Fibroblast of skin of back (primary cell): ENCODE results near the gene CCDC87.

Experiments used
- DNase-seq: peaks from one replicate; pipeline ENCODE4 v3.0.0-alpha.2; 2013

CCDC87 gene

DNA sequence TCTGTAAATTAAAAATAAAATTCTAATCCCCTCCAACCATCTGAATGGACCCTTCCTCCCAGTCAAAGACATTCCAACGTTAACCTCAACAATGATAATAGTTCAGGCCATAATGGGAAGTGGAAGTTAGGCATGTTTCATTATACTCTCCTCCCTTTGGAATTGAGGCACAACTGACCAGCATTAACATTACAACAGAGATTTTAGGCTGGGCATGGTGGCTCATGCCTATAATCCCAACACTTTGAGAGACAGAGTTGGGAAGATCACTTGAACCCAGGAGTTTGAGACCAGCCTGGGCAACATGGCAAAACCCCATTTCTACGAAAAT lies 22.0 kb downstream of the CCDC87 start:
- DNase-seq: no peak

DNA sequence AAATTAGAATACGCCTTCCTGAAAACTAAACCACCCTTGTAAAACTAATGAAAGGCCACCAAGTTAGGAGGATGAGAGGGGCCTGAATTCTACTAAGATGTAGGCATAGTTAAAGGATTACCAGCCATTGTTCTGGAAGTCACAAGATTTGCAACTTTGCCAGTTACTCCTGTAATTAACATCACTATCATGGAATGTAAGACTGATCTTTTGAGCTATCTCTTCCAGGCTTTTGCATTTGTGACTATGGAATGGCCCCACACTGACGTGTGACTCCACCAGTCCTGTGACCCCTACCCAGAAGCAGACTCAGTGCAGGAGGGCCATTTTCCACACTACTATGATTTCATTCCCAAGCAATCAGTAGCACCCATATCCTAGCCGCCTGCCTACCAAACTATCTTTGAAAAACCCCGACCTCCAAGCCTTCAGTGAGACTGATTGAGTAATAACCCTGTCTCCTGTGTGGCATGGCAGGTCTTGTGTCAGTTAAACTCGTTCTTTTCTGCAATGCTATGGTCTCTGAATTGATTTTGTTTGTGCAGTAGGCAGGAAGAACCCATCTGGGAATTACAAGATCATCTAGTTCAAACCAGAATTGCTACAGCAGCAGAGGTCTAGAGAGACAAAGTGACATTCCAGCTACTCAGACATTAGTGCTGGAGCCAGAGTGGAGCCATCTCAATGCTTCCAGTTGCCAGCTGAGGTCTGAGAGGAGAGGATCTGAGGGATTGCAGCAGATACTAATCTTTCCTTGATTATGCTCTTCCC lies 22.6 kb downstream of the CCDC87 start:
- no peak for DNase-seq

DNA sequence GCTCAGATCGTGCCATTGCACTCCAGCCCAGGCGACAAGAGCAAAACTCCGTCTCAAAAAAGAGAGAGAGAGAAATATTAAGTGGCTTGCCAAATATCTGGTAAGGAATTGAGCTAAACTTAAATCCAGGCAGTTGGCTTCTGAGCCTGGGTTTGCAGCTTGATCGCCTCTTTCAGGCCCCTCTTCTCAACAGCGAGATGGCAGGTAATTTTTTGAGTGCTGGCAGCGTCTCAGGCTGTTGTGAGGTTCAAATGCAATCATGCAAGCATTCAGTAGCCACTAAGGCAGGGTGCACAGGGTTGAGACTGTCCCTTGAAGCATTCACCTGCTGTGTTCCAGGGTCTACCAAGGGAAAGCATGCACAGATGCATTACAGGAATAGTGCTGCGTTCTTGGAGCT lies 23.8 kb downstream of the CCDC87 start:
- DNase-seq: no peak

GRCh38 chr11:66568124-66568916 lies 24.5 kb downstream of the CCDC87 start, which contains the start of gene CTSF:
Gene CTSF (minus strand): TSS chr11:66568606. CDS start chr11:66568486, 120 bp downstream.
- peak; percentile 71 for DNase-seq

DNA sequence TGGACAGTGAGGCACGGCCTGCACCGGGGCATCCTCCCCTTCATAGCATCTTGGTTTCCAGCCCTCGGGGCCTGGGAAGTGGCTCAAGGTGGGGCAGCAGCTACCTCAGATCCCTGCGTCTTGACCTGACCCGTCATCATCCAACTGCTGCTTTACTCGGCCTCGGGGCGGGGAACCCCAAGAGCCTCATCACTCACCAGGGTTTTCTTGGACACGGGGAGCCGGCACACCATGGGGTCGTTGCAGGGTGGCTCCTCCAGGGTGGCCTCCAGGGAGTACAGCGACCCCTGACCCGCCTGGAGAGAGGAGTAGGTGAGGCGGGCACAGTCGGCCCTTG lies 25.1 kb downstream of the CCDC87 start:
- no peak for DNase-seq

- DNase-seq: no peak
These were observed 26.6 kb downstream of the CCDC87 start for GRCh38 chr11:66566221-66566620.

DNA sequence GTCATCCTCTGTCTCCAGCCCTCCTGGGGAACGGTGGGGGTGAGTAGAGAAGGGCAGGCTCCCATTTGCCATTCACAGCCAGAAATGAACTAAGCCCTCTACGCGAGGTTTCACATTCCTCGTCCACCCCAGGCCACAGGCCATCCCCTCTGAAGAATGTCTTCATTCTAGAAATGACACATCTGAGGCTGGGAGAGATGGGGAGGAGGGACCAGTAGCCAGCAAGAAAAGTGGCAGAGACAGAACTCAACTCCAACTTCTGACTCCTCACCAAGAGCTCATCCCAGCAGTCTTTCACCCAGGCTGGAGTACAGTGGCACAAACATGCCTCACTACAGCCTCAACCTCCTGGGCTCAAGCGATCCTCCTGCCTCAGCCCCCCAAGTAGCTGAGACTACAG lies 27.9 kb downstream of the CCDC87 start:
- no peak for DNase-seq

DNA sequence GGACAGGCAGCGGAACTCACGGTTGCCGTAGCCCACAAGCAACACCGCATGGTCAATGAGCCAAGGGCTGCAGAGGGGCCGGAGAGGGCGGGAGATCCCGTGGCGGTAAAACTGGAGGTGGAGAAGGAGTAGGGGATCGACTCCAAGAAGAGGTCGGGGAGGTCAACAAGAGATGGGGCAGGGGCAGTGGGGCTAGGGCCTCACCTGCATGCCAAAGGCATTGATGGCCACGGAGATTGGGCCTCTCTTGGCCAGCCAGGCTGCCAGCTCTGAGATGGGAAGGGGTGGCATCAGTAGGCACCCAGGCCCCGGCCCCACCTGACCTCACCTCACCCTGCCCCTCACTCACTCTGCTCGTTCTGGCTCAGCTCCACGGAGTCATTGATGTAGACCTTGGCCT lies 28.3 kb downstream of the CCDC87 start:
- no peak for DNase-seq

DNA sequence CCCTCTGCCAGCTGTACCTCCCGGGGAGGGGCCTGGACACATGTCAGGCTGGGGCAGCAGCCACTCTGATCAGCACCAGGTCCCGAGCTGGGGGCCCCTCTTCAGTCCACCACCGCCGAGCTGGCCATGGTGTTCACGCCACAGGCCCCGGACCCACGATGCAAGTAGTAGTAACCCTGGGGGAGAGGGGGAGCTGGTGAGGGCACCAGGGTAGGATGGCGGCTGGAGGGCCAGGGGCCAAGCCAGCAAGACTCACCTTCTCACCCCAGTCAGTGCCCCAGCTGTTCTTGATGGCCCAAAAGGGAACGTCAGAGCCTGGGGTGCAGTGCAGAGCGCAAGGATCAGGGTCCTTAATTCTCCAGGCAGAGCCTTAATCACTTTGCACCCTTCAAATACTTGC lies 29.0 kb downstream of the CCDC87 start:
- no peak for DNase-seq

GRCh38 chr11:66562907-66563583 lies 29.8 kb downstream of the CCDC87 start:
- DNase-seq: no peak

GRCh38 chr11:66562275-66562674 lies 30.6 kb downstream of the CCDC87 start:
- no peak for DNase-seq

DNA sequence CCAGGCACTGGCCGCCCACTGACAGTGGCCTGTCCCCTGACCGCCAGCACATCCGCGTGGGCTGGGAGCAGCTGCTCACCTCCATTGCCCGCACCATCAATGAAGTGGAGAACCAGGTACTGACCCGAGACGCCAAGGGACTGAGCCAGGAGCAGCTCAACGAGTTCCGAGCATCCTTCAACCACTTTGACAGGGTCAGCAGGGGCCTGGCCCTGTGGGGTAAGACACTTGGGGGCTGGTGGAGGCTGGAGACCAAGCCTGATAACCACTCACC lies 31.0 kb downstream of the CCDC87 start:
- DNase-seq: no peak

DNA sequence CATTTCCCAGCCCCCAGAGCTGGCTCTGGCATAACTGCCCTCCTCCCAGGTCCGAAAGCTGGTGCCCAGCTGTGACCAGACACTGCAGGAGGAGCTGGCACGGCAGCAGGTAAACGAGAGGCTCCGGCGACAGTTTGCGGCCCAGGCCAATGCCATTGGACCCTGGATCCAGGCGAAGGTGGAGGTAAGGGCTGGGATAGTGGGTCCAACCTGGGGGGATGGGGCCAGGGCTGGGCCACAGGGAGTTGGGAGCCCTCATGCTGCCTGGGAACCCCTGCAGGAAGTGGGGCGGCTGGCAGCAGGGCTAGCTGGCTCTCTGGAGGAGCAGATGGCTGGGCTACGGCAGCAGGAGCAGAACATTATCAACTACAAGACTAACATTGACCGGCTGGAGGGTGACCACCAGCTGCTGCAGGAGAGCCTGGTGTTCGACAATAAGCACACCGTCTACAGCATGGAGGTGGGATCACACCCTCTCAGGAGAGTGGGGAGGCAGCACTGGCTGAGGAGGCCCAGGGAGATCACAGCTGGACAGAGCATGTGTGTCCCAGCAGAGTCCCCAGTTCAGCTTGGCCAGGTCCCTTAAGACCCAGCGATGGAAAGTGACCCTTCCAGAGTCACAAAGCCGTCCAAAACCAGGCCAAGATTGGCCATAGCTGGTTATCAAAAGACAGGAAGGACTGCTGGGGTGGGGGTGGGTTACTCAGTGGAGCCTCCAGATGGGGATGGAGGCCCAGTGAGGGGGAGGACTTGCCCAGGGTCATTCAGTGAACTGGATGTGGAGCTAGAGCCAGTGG lies 31.5 kb downstream of the CCDC87 start:
- no peak for DNase-seq

DNA sequence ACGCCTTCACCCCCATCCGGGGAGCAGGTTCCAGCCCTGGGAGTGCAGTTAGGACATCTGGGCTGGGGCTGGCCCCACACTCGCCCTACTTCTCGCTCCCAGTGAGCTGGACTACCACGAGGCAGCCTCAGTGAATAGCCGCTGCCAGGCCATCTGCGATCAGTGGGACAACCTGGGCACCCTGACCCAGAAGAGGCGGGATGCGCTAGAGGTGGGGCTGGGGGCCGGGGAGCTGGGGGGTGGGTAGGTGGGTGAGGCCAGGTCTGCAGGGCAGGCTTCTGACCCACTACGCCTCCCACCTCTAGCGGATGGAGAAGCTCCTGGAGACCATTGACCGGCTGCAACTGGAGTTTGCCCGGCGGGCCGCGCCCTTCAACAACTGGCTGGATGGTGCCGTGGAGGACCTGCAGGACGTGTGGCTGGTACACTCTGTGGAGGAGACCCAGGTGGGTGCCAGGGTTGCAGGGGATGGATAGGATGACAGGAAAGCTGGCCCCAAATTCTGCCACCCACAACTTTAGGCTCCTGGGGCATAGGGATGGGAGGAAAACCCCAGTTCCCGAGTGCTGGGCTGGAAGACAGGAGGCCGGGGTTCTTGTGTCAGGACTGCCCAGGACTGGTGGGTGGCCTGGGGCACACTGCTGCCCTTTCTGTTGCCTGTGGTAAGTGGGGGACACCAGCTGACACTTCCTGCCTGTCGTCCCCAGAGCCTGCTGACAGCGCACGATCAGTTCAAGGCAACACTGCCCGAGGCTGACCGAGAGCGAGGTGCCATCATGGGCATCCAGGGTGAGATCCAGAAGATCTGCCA lies 32.8 kb downstream of the CCDC87 start:
- no peak for DNase-seq

GRCh38 chr11:66559142-66559865 lies 33.6 kb downstream of the CCDC87 start:
- peak; percentile 13 for DNase-seq

DNA sequence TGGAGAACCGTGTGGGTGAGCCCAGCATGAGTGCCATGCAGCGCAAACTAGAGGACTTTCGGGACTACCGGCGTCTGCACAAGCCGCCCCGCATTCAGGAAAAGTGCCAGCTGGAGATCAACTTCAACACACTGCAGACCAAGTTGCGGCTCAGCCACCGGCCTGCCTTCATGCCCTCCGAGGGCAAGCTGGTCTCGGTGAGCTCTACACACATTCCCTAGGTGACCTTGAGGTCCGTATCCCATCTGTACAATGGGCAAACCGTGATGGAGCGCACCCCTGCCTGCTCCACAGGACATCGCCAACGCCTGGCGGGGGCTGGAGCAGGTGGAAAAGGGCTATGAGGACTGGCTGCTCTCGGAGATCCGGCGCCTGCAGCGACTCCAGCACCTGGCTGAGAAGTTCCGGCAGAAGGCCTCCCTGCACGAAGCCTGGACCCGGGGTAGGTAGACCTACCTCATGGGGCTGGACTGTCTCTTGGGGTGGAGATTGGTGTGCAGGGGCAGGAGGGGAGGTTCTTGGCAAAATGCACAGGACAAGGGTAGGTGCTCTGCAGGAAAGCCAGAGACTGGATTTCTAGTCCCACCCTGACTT lies 35.0 kb downstream of the CCDC87 start:
- no peak for DNase-seq

GRCh38 chr11:66556086-66556485 lies 36.8 kb downstream of the CCDC87 start:
- DNase-seq: no peak

DNA sequence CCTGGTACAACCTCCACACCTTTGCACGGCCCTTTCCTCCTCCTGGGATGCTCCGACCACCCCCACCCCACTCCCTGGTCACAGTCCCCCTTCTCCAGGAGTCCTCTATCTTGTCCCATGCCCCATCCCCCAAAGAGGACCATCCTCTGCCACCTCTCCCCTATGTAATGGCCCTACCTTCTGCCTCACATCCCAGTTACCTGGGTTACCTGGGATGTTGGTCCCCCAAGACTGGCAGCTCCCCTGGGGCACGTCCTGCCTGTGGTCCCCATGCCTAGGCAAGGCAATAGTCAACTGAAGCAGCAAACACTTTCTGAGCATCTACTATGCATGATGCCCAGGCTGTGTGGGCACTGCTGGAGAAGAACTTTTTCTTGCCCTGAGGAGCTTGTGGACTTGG lies 37.4 kb downstream of the CCDC87 start:
- DNase-seq: no peak

DNA sequence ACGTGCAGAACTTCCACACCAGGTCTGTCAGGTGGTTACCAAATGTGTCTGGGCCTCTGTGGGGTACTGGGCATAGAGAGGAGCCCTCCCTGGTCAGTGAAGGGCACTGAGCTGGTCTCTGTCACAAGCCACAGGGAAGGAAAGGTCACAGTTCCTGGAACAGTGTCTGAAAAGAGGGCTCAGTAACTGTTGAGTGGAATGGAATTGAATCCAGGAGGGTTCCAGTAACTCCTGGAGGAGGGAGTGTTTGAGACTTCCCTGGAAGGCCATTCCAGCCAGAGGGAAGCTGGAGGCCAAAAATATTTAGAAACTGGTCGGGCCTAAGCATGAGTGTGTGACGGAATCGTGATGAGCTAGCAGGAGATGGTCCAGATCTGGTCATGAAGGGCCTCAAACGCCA lies 38.3 kb downstream of the CCDC87 start:
- DNase-seq: no peak

DNA sequence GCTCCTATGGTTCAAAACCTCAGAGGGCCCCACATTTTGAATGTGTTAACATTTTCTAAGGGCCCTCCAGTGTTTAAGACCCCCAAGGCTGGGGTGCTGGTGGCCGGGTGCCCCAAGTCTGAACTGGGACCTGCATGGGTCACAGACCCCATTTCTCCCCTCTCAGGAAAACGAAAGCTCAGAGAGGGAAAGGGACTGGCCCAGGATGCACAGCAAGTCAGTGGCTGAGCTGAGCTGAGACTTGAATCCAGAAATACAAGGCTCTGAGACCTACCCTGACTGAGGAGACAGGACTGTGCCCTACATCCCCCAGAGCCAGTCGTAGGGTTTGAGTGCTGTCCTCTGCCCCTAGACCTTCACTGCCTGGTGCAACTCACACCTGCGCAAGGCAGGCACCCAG lies 42.0 kb downstream of the CCDC87 start:
- DNase-seq: no peak

DNA sequence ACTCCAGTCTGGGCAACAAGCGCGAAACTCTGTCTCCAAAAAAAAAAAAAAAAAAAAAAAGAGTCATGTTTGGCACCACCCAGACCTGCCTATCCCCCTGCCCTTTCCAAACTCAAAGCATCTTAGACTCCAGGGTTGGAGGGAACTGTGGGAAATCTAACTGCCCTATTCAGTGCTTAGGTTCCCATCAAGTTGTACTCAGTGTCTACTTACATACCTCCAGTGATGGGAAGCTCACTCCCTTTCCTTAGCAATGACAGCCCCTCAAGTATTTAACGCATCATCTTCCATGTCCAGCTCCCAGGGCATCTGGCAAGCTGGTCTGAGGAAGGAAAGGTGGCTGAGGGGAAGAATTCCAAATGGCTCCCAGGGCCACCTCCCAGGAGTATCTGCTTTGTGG lies 43.2 kb downstream of the CCDC87 start:
- DNase-seq: no peak
